DMS79 (cell line): Measurements from ENCODE around the gene PLA2G4F.

Experiments used
- DNase-seq: peaks from one replicate; lab custom pipeline; 2025; lab: John Stamatoyannopoulos, UW

PLA2G4F gene

GRCh38 chr15:42131826-42132806, 24.3 kb downstream of the PLA2G4F start:
- peak; percentile 56 for DNase-seq

- no peak for DNase-seq
Measured at GRCh38 chr15:42131006-42131405, 25.4 kb downstream of the PLA2G4F start.

- no peak for DNase-seq
Measured at GRCh38 chr15:42130246-42130986, 26.0 kb downstream of the PLA2G4F start.

GRCh38 chr15:42129364-42129763, 27.1 kb downstream of the PLA2G4F start:
- no peak for DNase-seq

GRCh38 chr15:42128476-42128875, 28.0 kb downstream of the PLA2G4F start:
- no peak for DNase-seq

- DNase-seq, result no peak
Measured at GRCh38 chr15:42123546-42123945, 32.9 kb downstream of the PLA2G4F start.

GRCh38 chr15:42121682-42122081, 34.8 kb downstream of the PLA2G4F start:
- DNase-seq, result no peak

- DNase-seq, result no peak
Measured at GRCh38 chr15:42121021-42121420, 35.4 kb downstream of the PLA2G4F start.

- no peak for DNase-seq
Measured at GRCh38 chr15:42120285-42120684, 36.2 kb downstream of the PLA2G4F start.

GRCh38 chr15:42119446-42119760, 37.0 kb downstream of the PLA2G4F start:
- no peak for DNase-seq

GRCh38 chr15:42118650-42119445, 37.6 kb downstream of the PLA2G4F start:
- DNase-seq, result peak; percentile 3

- DNase-seq, result no peak
Measured at GRCh38 chr15:42111924-42112323, 44.5 kb downstream of the PLA2G4F start.

- no peak for DNase-seq
Measured at GRCh38 chr15:42110367-42110766, 46.1 kb downstream of the PLA2G4F start.

- no peak for DNase-seq
Measured at GRCh38 chr15:42108806-42109205, 47.6 kb downstream of the PLA2G4F start.

- DNase-seq, result no peak
Measured at GRCh38 chr15:42108189-42108588, 48.2 kb downstream of the PLA2G4F start.

- DNase-seq, result no peak
Measured at GRCh38 chr15:42107473-42107872, 49.0 kb downstream of the PLA2G4F start.

- no peak for DNase-seq
Measured at GRCh38 chr15:42106288-42106687, 50.1 kb downstream of the PLA2G4F start.

- no peak for DNase-seq
Measured at GRCh38 chr15:42104095-42104891, 52.1 kb downstream of the PLA2G4F start.

- DNase-seq, result no peak
Measured at GRCh38 chr15:42102646-42103235, 53.7 kb downstream of the PLA2G4F start.

- DNase-seq, result no peak
Measured at GRCh38 chr15:42101861-42102260, 54.6 kb downstream of the PLA2G4F start.
